GM18511 (cell line): ENCODE data around the gene SLC43A3.
"Not testable (repeated sequence)": the region's sequence is repeated elsewhere in the genome, so short reads cannot be mapped to it uniquely, and the experiment has no call there.

Experiments
- ATAC-seq: cut with Tn5 transposase; IDR thresholded peaks from one replicate; pipeline ENCODE4 v1.9.1; 2021; ENCODE audit warnings: mild to moderate bottlenecking, moderate library complexity; ENCODE audit not compliant: unreplicated experiment

The SLC43A3 gene

GRCh38 chr11:57387289-57388030 lies 39.5 kb downstream of the SLC43A3 start:
- ATAC-seq = no peak

GRCh38 chr11:57386178-57386940 lies 40.6 kb downstream of the SLC43A3 start:
- no peak for ATAC-seq

- ATAC-seq = no peak
Observed at GRCh38 chr11:57380975-57381374, 45.9 kb downstream of the SLC43A3 start, which contains the start of gene PRG3. TSS of gene PRG3 (minus strand) at chr11:57381150. CDS start at chr11:57380708, 442 bp downstream.

GRCh38 chr11:57379732-57380131 lies 47.2 kb downstream of the SLC43A3 start:
- ATAC-seq = no peak

GRCh38 chr11:57378186-57378585 lies 48.7 kb downstream of the SLC43A3 start:
- no peak for ATAC-seq

- ATAC-seq = no peak
Observed at GRCh38 chr11:57377107-57377506, 49.8 kb downstream of the SLC43A3 start.

- no peak for ATAC-seq
Observed at GRCh38 chr11:57376095-57377090, 50.5 kb downstream of the SLC43A3 start.

GRCh38 chr11:57375490-57375889 lies 51.4 kb downstream of the SLC43A3 start:
- ATAC-seq = no peak

GRCh38 chr11:57374966-57375365 lies 52.0 kb downstream of the SLC43A3 start:
- no peak for ATAC-seq

GRCh38 chr11:57373146-57373545 lies 53.8 kb downstream of the SLC43A3 start:
- no peak for ATAC-seq

GRCh38 chr11:57370941-57371340 lies 56.0 kb downstream of the SLC43A3 start:
- no peak for ATAC-seq

- no peak for ATAC-seq
Observed at GRCh38 chr11:57370251-57370650, 56.7 kb downstream of the SLC43A3 start.

GRCh38 chr11:57368845-57369232 lies 58.1 kb downstream of the SLC43A3 start:
- no peak for ATAC-seq

GRCh38 chr11:57368106-57368844 lies 58.6 kb downstream of the SLC43A3 start:
- no peak for ATAC-seq

GRCh38 chr11:57364851-57365660 lies 61.9 kb downstream of the SLC43A3 start:
- ATAC-seq = no peak

GRCh38 chr11:57363131-57364080 lies 63.5 kb downstream of the SLC43A3 start:
- no peak for ATAC-seq

GRCh38 chr11:57361926-57362325 lies 65.0 kb downstream of the SLC43A3 start:
- no peak for ATAC-seq

GRCh38 chr11:57361420-57361819 lies 65.5 kb downstream of the SLC43A3 start:
- ATAC-seq = not testable (repeated sequence)
